ENCODE data around the gene CTSZ. TPM values are rescaled to one million over a fixed set of nuclear protein-coding genes. Genes with fewer than 3 reads are reported as not detected.

Gene CTSZ
- total and polyA plus RNA-seq, 10 of the 15 experiments (the other 5 are each of a cell fraction or from before 2014, with no cell fraction given): 6.0 to 301 (median 154) TPM

DNA sequence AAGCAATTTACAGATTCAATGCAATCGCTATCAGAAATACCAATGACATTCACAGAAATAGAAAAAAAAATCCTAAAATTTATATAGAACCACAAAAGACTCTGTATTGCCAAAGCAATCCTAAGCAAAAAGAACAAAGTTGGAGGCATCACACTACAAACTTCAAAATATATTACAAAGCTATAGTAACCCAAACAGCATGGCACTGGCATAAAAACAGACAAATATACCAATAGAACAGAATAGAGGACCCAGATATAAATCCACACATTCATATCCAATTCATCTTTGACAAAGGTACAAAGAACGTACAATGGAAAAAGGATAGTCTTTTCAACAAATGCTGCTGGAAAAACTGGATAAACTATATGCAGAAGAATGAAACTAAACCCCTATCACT lies 37.6 kb downstream of the CTSZ start:
- no peak overlapping the region for H3K9ac ChIP-seq (ENCODE audit: control insufficient read depth, insufficient read depth, low read length)
- no peak overlapping the region for H2AFZ ChIP-seq (ENCODE audit: control insufficient read depth, low read depth, low read length)
- no peaks in the 10 kb centered on the region for H3K36me3 ChIP-seq (ENCODE audit: control insufficient read depth in 2 of 2, insufficient read depth in 2 of 2, low read length in 1 of 2)
- no peaks in the 10 kb centered on the region; the same call in 1 of the 3 replicates for H3K9me3 ChIP-seq (replicated peaks; ENCODE audit: control insufficient read depth, insufficient read depth, low read length)
- DNase-seq (ENCODE audit: low read depth, low spot score) (no peak), ATAC-seq (no peak), FAIRE-seq (no peak)
- ChIA-PET POLR2A (no interaction called here), SMC1A (ENCODE audit: uncharacterized antibody, unreplicated experiment) (no interaction called here), RAD21 (ENCODE audit: unreplicated experiment) (interaction anchor here (1.6 kb wide), 1 partner anchor 11 kb away, joined by 3 read pairs; no protein-coding TSS in a partner anchor), CTCF (no interaction called here)
- H3K27ac ChIP-seq (ENCODE audit: control insufficient read depth, insufficient read depth): no peak overlapping the region
- TF ChIP-seq NR2F1 (conservative IDR thresholded peaks at IDR 0.05) (no peak), MEF2B (IDR thresholded peaks at IDR 0.05; ENCODE audit: partially characterized antibody, poor library complexity, severe bottlenecking) (no peak), LARP7 (IDR thresholded peaks at IDR 0.05) (no peak), RCOR1 (conservative IDR thresholded peaks at IDR 0.05; ENCODE audit: low read depth, low read length) (no peak), STAT1 (conservative IDR thresholded peaks at IDR 0.05) (no peak), WRNIP1 (IDR thresholded peaks at IDR 0.05; ENCODE audit: borderline replicate concordance, low read depth, low read length) (no peak), CBFB (IDR thresholded peaks at IDR 0.05; ENCODE audit: low read depth) (no peak), ZSCAN29 (IDR thresholded peaks at IDR 0.05) (no peak), BCL11A (IDR thresholded peaks at IDR 0.05; ENCODE audit: low read depth, low read length) (no peak), ZNF24 (IDR thresholded peaks at IDR 0.05) (no peak), CBX3 (IDR thresholded peaks at IDR 0.05; ENCODE audit: borderline replicate concordance, low read depth) (no peak)
- TF ChIP-seq, protein P1, sequence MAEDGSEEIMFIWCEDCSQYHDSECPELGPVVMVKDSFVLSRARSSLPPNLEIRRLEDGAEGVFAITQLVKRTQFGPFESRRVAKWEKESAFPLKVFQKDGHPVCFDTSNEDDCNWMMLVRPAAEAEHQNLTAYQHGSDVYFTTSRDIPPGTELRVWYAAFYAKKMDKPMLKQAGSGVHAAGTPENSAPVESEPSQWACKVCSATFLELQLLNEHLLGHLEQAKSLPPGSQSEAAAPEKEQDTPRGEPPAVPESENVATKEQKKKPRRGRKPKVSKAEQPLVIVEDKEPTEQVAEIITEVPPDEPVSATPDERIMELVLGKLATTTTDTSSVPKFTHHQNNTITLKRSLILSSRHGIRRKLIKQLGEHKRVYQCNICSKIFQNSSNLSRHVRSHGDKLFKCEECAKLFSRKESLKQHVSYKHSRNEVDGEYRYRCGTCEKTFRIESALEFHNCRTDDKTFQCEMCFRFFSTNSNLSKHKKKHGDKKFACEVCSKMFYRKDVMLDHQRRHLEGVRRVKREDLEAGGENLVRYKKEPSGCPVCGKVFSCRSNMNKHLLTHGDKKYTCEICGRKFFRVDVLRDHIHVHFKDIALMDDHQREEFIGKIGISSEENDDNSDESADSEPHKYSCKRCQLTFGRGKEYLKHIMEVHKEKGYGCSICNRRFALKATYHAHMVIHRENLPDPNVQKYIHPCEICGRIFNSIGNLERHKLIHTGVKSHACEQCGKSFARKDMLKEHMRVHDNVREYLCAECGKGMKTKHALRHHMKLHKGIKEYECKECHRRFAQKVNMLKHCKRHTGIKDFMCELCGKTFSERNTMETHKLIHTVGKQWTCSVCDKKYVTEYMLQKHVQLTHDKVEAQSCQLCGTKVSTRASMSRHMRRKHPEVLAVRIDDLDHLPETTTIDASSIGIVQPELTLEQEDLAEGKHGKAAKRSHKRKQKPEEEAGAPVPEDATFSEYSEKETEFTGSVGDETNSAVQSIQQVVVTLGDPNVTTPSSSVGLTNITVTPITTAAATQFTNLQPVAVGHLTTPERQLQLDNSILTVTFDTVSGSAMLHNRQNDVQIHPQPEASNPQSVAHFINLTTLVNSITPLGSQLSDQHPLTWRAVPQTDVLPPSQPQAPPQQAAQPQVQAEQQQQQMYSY (CRISPR knock-in tag; IDR thresholded peaks at IDR 0.05): no peak
- TF ChIP-seq, protein P2, sequence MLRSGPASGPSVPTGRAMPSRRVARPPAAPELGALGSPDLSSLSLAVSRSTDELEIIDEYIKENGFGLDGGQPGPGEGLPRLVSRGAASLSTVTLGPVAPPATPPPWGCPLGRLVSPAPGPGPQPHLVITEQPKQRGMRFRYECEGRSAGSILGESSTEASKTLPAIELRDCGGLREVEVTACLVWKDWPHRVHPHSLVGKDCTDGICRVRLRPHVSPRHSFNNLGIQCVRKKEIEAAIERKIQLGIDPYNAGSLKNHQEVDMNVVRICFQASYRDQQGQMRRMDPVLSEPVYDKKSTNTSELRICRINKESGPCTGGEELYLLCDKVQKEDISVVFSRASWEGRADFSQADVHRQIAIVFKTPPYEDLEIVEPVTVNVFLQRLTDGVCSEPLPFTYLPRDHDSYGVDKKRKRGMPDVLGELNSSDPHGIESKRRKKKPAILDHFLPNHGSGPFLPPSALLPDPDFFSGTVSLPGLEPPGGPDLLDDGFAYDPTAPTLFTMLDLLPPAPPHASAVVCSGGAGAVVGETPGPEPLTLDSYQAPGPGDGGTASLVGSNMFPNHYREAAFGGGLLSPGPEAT (IDR thresholded peaks at IDR 0.05; ENCODE audit: low read depth): no peak
- H4K20me1 ChIP-seq (ENCODE audit: control insufficient read depth, insufficient read depth): no peaks in the 10 kb centered on the region
- H3K4me3 ChIP-seq: no peak overlapping the region
- intact Hi-C loops (cut with micrococcal nuclease; ENCODE audit: unreplicated experiment): no loop called here
- in situ Hi-C loops (cut with MboI): no loop called here
- no peak overlapping the region for H3K4me2 ChIP-seq (ENCODE audit: control insufficient read depth, insufficient read depth)
- peaks cover 9% of the 10 kb centered on the region; the same call in 1 of the 2 replicates for H3K4me1 ChIP-seq (ENCODE audit: control insufficient read depth, insufficient read depth, low read length)
- no peaks in the 10 kb centered on the region for H3K27me3 ChIP-seq (replicated peaks in 1 of 2; ENCODE audit: control insufficient read depth in 2 of 2, insufficient read depth in 2 of 2, low read length in 1 of 2)
- no TSS peak for BruUV-seq (replicated peaks)
- 50% methylated on average over 2 of the region's 2 CpGs for WGBS (ENCODE audit: insufficient coverage, insufficient replicate concordance, low lambda C conversion rate, missing lambda C conversion rate)
- H3K79me2 ChIP-seq (ENCODE audit: control insufficient read depth, insufficient read depth, low read length): no peaks in the 10 kb centered on the region

Data from GM12878 (cell line).